ENCODE data around the gene ENTR1. TPM values are rescaled to one million over a fixed set of nuclear protein-coding genes. Genes with fewer than 3 reads are reported as not detected.
"Not testable (repeated sequence)": the region's sequence is repeated elsewhere in the genome, so short reads cannot be mapped to it uniquely, and the experiment has no call there.

Gene ENTR1
- total and polyA plus RNA-seq, 2 experiments from 2014 or later = 25.6 to 30.2 TPM

- no peak overlapping the region for H3K4me3 ChIP-seq
- no peak overlapping the region for H3K27ac ChIP-seq
- DNase-seq (ENCODE audit: low read depth in 1 of 2, low spot score in 1 of 2) = no peak
- no peaks in the 10 kb centered on the region for H3K27me3 ChIP-seq
- TF ChIP-seq, protein P1, sequence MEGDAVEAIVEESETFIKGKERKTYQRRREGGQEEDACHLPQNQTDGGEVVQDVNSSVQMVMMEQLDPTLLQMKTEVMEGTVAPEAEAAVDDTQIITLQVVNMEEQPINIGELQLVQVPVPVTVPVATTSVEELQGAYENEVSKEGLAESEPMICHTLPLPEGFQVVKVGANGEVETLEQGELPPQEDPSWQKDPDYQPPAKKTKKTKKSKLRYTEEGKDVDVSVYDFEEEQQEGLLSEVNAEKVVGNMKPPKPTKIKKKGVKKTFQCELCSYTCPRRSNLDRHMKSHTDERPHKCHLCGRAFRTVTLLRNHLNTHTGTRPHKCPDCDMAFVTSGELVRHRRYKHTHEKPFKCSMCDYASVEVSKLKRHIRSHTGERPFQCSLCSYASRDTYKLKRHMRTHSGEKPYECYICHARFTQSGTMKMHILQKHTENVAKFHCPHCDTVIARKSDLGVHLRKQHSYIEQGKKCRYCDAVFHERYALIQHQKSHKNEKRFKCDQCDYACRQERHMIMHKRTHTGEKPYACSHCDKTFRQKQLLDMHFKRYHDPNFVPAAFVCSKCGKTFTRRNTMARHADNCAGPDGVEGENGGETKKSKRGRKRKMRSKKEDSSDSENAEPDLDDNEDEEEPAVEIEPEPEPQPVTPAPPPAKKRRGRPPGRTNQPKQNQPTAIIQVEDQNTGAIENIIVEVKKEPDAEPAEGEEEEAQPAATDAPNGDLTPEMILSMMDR (IDR thresholded peaks at IDR 0.05; ENCODE audit: low read depth, low read length) = no peak
- peaks cover 11% of the 10 kb centered on the region for H3K36me3 ChIP-seq
- no peaks in the 10 kb centered on the region for H3K4me1 ChIP-seq (ENCODE audit: low read depth)
- no peaks in the 10 kb centered on the region for H3K9me3 ChIP-seq (ENCODE audit: low read depth)
Observed at GRCh38 chr9:136429075-136429628, 18.7 kb upstream of the ENTR1 start.

DNA sequence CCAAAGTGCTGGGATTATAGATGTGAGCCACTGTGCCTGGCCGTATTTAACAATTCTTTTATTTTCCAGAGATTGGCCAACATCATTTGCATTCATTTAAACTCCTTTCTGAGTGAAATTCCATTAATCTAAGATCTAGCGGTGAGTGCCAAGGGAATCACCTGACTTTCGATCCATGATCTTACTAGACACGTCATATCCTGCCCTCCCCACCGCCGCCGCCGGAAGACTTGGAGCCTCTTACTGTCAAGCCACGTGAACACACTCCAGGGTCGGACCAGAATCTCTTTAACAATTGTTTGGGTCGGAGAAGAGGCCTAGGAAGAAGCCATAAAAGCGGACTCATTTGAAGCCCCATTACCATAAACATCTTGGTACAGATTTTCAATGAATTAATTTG is 16.4 kb upstream of the ENTR1 start:
- Histone ChIP-seq H3K27ac (no peak overlapping the region), H3K4me3 (no peak overlapping the region), H3K36me3 (peaks cover 22% of the 10 kb centered on the region), H3K9me3 (ENCODE audit: low read depth) (no peaks in the 10 kb centered on the region), H3K4me1 (ENCODE audit: low read depth) (no peaks in the 10 kb centered on the region), H3K27me3 (no peaks in the 10 kb centered on the region)
- DNase-seq (ENCODE audit: low read depth in 1 of 2, low spot score in 1 of 2) = no peak
- TF ChIP-seq, protein P1 (IDR thresholded peaks at IDR 0.05; ENCODE audit: low read depth, low read length) = no peak

DNA sequence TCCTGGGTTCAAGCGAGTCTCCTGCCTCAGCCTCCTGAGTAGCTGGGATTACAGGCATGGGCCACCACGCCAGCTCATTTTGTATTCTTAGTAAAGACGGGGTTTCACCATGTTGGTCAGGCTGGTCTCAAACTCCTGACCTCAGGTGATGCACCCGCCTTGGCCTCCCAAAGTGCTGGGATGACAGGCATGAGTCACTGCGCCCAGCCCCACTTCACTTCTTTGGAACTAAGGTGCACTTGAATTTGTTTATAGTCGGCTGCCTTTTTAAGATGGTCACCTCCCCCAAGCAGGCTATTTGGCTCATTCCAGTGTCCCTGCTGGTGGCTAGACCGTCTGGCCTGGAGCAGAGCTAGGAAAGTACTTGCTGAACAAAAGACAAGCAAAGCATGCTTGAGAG is 15.0 kb upstream of the ENTR1 start:
- H3K27ac ChIP-seq; H3K27me3 ChIP-seq; H3K4me3 ChIP-seq; DNase-seq (ENCODE audit: low read depth in 1 of 2, low spot score in 1 of 2); H3K9me3 ChIP-seq (ENCODE audit: low read depth); H3K4me1 ChIP-seq (ENCODE audit: low read depth): not testable (repeated sequence)
- peaks cover 30% of the 10 kb centered on the region for H3K36me3 ChIP-seq

DNA sequence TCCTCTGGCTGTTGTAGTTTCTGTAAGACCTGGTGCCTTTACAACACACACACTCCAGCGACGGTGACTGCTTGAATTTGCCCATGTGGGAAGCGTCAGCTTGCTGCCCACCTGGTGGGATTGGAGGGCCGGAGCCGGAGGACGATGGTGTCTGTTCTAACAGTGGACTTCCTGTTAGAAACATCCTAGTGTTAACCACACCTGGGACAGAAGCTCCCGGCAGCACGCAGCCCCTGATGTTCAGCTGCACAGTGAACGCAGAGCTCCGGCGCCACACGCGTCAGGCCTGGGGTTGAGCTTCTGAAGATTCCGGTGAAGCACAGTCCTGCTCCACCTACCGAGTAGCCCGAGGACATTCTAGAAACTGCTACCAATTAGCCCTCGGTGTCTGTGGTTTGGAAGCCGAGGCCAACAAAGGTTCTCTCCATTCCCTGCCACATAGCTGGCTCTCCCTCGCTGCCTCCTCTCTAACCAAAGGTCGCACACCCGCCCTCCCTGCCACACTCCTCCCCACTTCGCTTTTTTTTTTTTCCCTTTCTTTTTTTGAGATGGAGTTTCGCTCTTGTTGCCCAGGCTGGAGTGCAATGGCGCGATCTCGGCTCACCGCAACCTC is 14.4 kb upstream of the ENTR1 start:
- H3K27ac ChIP-seq = no peak overlapping the region
- no peak overlapping the region for H3K4me3 ChIP-seq
- H3K36me3 ChIP-seq = peaks cover 28% of the 10 kb centered on the region
- TF ChIP-seq, protein P1 (IDR thresholded peaks at IDR 0.05; ENCODE audit: low read depth, low read length) = no peak
- DNase-seq (ENCODE audit: low read depth in 1 of 2, low spot score in 1 of 2) = no peak
- H3K9me3 ChIP-seq (ENCODE audit: low read depth) = no peaks in the 10 kb centered on the region
- H3K27me3 ChIP-seq = no peaks in the 10 kb centered on the region
- H3K4me1 ChIP-seq (ENCODE audit: low read depth) = no peaks in the 10 kb centered on the region

DNA sequence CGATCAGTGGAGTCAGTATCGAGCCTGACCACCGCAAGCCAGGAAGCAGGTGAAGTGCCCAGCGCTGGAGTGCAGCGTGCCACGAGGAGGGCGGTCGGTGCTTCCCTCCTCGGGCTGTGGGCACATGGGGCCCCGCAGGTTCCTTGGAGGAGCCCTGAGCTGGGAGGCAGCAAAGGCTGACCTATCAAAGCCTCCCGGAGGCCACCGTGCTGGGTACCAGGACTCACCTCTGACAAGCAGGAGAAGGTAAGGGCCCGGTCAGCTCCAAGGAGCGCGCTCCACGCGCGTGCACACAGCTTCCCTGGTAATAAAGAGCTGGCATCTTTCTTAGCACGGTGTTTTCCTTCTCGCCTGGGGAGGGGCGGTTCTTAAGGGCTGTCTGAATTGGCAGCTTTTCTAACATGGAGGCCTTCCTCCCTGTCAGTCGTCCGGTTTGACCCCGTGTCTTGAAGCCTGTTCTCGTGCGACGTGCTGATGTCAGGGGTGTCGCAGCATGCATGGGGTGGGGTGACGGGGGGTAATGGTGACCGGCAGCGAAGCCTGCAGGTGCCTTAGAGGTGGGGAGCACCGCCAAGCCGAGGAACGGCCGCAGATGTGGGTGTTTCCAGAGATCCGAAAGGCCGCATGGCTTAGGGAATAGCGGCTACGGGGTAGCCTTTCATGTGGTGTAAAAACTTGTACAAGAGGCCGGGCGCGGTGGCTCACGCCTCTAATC is 13.2 kb upstream of the ENTR1 start:
- Histone ChIP-seq H3K27ac (no peak overlapping the region), H3K9me3 (ENCODE audit: low read depth) (no peaks in the 10 kb centered on the region), H3K4me1 (ENCODE audit: low read depth) (no peaks in the 10 kb centered on the region), H3K4me3 (no peak overlapping the region), H3K27me3 (no peaks in the 10 kb centered on the region), H3K36me3 (peaks cover 27% of the 10 kb centered on the region)
- DNase-seq (ENCODE audit: low read depth in 1 of 2, low spot score in 1 of 2) = no peak
- TF ChIP-seq, protein P1 (IDR thresholded peaks at IDR 0.05; ENCODE audit: low read depth, low read length) = no peak

GRCh38 chr9:136422876-136423275 is 12.5 kb upstream of the ENTR1 start:
- DNase-seq (ENCODE audit: low read depth in 1 of 2, low spot score in 1 of 2) = no peak
- no peak overlapping the region for H3K27ac ChIP-seq
- no peak overlapping the region for H3K4me3 ChIP-seq
- no peaks in the 10 kb centered on the region for H3K9me3 ChIP-seq (ENCODE audit: low read depth)
- H3K27me3 ChIP-seq = no peaks in the 10 kb centered on the region
- peaks cover 33% of the 10 kb centered on the region for H3K36me3 ChIP-seq
- TF ChIP-seq, protein P1 (IDR thresholded peaks at IDR 0.05; ENCODE audit: low read depth, low read length) = no peak
- no peaks in the 10 kb centered on the region for H3K4me1 ChIP-seq (ENCODE audit: low read depth)

Measured in cardiac muscle cell (in vitro differentiated cells and primary cell).